ENCODE measurements around the gene HTR5A.

DNA sequence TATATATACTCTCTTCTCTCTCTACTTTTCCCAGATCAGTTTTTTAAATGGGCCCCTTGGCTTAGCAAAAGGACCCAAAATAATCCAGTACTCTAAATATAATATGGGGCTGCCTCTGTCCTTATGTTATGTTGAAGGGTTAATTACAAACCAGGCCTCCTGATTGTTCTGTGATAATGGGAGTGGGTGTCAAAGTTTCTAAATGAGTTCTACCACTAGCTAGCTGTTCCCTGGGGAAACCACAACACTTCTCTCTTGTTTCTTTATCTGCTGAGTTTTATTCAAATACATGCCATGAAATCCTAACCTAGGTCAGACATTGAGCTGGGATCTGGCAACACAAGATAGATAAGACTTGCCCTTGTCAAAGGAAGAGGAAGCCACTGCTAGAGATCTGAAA is 3.8 kb downstream of the HTR5A start:
- TF ChIP-seq, protein P1, sequence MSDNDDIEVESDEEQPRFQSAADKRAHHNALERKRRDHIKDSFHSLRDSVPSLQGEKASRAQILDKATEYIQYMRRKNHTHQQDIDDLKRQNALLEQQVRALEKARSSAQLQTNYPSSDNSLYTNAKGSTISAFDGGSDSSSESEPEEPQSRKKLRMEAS (IDR thresholded peaks at IDR 0.05), result no peak
- no peak for TF ChIP-seq YY1 (IDR thresholded peaks at IDR 0.05; ENCODE audit: low read depth)
- no peak for TF ChIP-seq CREB1 (IDR thresholded peaks at IDR 0.05; ENCODE audit: low read depth)
- TF ChIP-seq, protein P2, sequence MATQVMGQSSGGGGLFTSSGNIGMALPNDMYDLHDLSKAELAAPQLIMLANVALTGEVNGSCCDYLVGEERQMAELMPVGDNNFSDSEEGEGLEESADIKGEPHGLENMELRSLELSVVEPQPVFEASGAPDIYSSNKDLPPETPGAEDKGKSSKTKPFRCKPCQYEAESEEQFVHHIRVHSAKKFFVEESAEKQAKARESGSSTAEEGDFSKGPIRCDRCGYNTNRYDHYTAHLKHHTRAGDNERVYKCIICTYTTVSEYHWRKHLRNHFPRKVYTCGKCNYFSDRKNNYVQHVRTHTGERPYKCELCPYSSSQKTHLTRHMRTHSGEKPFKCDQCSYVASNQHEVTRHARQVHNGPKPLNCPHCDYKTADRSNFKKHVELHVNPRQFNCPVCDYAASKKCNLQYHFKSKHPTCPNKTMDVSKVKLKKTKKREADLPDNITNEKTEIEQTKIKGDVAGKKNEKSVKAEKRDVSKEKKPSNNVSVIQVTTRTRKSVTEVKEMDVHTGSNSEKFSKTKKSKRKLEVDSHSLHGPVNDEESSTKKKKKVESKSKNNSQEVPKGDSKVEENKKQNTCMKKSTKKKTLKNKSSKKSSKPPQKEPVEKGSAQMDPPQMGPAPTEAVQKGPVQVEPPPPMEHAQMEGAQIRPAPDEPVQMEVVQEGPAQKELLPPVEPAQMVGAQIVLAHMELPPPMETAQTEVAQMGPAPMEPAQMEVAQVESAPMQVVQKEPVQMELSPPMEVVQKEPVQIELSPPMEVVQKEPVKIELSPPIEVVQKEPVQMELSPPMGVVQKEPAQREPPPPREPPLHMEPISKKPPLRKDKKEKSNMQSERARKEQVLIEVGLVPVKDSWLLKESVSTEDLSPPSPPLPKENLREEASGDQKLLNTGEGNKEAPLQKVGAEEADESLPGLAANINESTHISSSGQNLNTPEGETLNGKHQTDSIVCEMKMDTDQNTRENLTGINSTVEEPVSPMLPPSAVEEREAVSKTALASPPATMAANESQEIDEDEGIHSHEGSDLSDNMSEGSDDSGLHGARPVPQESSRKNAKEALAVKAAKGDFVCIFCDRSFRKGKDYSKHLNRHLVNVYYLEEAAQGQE (IDR thresholded peaks at IDR 0.05; ENCODE audit: low read depth), result no peak
- TF ChIP-seq RAD21 (IDR thresholded peaks at IDR 0.05; ENCODE audit: low read depth), result no peak
- no peak for TF ChIP-seq NFIC (IDR thresholded peaks at IDR 0.05)
- TF ChIP-seq, protein P3, sequence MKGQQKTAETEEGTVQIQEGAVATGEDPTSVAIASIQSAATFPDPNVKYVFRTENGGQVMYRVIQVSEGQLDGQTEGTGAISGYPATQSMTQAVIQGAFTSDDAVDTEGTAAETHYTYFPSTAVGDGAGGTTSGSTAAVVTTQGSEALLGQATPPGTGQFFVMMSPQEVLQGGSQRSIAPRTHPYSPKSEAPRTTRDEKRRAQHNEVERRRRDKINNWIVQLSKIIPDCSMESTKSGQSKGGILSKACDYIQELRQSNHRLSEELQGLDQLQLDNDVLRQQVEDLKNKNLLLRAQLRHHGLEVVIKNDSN (IDR thresholded peaks at IDR 0.05), result no peak
- TF ChIP-seq EP300 (IDR thresholded peaks at IDR 0.05; ENCODE audit: borderline replicate concordance), result no peak
- no peak for TF ChIP-seq CEBPB (IDR thresholded peaks at IDR 0.05)
